BJ (cell line): ENCODE measurements around the gene ALDH1A1. TPM values are rescaled to one million over a fixed set of nuclear protein-coding genes. Genes with fewer than 3 reads are reported as not detected.

Experiments used
- polyA plus RNA-seq: library from polyadenylated mRNA; depleted of rRNA; stranded (reverse); fragments of >200 nt; gene quantifications from 2 replicates; pipeline ENCODE4 v1.2.3, GENCODE V29; 2011; rRNA removed

ALDH1A1 gene
- polyA plus RNA-seq, 1 experiment, result 247 TPM

Other genes starting within 250 kb of the ALDH1A1 start
- 581 and 1,031 TPM in 2 replicates for gene ANXA1, start 198.8 kb upstream of the ALDH1A1 start, polyA plus RNA-seq